ENCODE measurements around the gene TSC2.
"Not testable (repeated sequence)": the region's sequence is repeated elsewhere in the genome, so short reads cannot be mapped to it uniquely, and the experiment has no call there.

The TSC2 gene

GRCh38 chr16:2091547-2092255 is 43.9 kb downstream of the TSC2 start:
- Histone ChIP-seq H3K36me3 (ENCODE audit: control insufficient read depth, insufficient read depth, low read length) (peaks cover 40% of the 10 kb centered on the region), H3K27me3 (replicated peaks; ENCODE audit: control insufficient read depth, insufficient read depth, low read length, poor library complexity, severe bottlenecking) (no peaks in the 10 kb centered on the region), H3K4me1 (ENCODE audit: control insufficient read depth, insufficient read depth, low read length, poor library complexity, severe bottlenecking) (no peaks in the 10 kb centered on the region), H3K4me3 (ENCODE audit: insufficient read depth, low read depth, low read length, poor library complexity, severe bottlenecking) (no peak overlapping the region), H3K9me3 (ENCODE audit: control insufficient read depth, low read length) (no peaks in the 10 kb centered on the region), H3K27ac (ENCODE audit: insufficient read depth, low read length, poor library complexity, severe bottlenecking) (no peak overlapping the region)
- DNase-seq: no peak

DNA sequence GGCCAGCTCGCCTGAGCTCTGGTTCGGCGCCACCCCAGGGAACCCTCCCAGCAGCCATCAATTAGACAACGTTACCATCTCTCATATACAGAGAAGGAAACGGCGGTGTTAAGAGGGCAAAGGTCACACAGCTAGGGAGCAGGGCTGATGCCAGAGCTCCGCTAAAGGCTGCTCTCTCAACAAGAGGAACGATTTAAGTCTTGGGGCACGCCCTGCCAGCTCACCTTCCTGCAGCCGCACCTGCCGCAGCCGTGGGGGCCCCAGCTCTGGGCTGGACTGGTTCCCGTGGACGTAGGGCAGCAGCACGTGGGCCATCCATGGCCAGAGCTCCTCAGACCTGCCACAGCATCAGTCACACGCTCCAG is 44.5 kb downstream of the TSC2 start:
- H3K27me3 ChIP-seq (replicated peaks; ENCODE audit: control insufficient read depth, insufficient read depth, low read length, poor library complexity, severe bottlenecking): no peaks in the 10 kb centered on the region
- H3K4me3 ChIP-seq (ENCODE audit: insufficient read depth, low read depth, low read length, poor library complexity, severe bottlenecking): no peak overlapping the region
- H3K9me3 ChIP-seq (ENCODE audit: control insufficient read depth, low read length): no peaks in the 10 kb centered on the region
- H3K4me1 ChIP-seq (ENCODE audit: control insufficient read depth, insufficient read depth, low read length, poor library complexity, severe bottlenecking): no peaks in the 10 kb centered on the region
- peaks cover 35% of the 10 kb centered on the region for H3K36me3 ChIP-seq (ENCODE audit: control insufficient read depth, insufficient read depth, low read length)
- no peak overlapping the region for H3K27ac ChIP-seq (ENCODE audit: insufficient read depth, low read length, poor library complexity, severe bottlenecking)
- DNase-seq: no peak

DNA sequence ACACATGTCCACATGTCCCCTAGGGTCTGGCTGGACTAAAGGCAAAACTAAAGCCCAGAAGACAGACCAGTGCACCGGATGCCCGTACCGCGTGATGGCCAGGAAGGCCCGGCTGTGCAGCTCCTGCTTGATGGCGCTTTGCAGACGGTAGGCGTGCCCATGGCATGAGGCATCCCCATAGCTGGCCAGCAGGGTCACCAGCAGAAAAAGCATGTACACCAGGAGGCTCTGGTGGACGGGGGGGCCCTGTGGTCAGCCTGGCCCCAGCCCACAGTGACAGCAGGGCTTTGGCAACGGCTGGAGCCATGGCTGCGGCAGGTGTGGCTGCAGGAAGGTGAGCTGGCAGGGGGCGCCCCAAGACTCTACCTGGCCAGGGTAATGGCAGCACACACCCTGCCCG is 45.1 kb downstream of the TSC2 start:
- H3K27ac ChIP-seq (ENCODE audit: insufficient read depth, low read length, poor library complexity, severe bottlenecking): no peak overlapping the region
- no peak for DNase-seq
- no peaks in the 10 kb centered on the region for H3K9me3 ChIP-seq (ENCODE audit: control insufficient read depth, low read length)
- H3K36me3 ChIP-seq (ENCODE audit: control insufficient read depth, insufficient read depth, low read length): peaks cover 29% of the 10 kb centered on the region
- no peaks in the 10 kb centered on the region for H3K4me1 ChIP-seq (ENCODE audit: control insufficient read depth, insufficient read depth, low read length, poor library complexity, severe bottlenecking)
- H3K4me3 ChIP-seq (ENCODE audit: insufficient read depth, low read depth, low read length, poor library complexity, severe bottlenecking): no peak overlapping the region
- no peaks in the 10 kb centered on the region for H3K27me3 ChIP-seq (replicated peaks; ENCODE audit: control insufficient read depth, insufficient read depth, low read length, poor library complexity, severe bottlenecking)

- Histone ChIP-seq H3K36me3 (ENCODE audit: control insufficient read depth, insufficient read depth, low read length) (peaks cover 19% of the 10 kb centered on the region), H3K4me3 (ENCODE audit: insufficient read depth, low read depth, low read length, poor library complexity, severe bottlenecking) (no peak overlapping the region), H3K27ac (ENCODE audit: insufficient read depth, low read length, poor library complexity, severe bottlenecking) (no peak overlapping the region), H3K4me1 (ENCODE audit: control insufficient read depth, insufficient read depth, low read length, poor library complexity, severe bottlenecking) (no peaks in the 10 kb centered on the region), H3K9me3 (ENCODE audit: control insufficient read depth, low read length) (no peaks in the 10 kb centered on the region), H3K27me3 (replicated peaks; ENCODE audit: control insufficient read depth, insufficient read depth, low read length, poor library complexity, severe bottlenecking) (no peaks in the 10 kb centered on the region)
- no peak for DNase-seq
Observed at GRCh38 chr16:2093793-2094192, 46.0 kb downstream of the TSC2 start.

GRCh38 chr16:2095315-2095853 is 47.6 kb downstream of the TSC2 start:
- H3K36me3 ChIP-seq (ENCODE audit: control insufficient read depth, insufficient read depth, low read length): peaks cover 4% of the 10 kb centered on the region
- H3K27ac ChIP-seq (ENCODE audit: insufficient read depth, low read length, poor library complexity, severe bottlenecking): no peak overlapping the region
- no peaks in the 10 kb centered on the region for H3K9me3 ChIP-seq (ENCODE audit: control insufficient read depth, low read length)
- no peak for DNase-seq
- no peak overlapping the region for H3K4me3 ChIP-seq (ENCODE audit: insufficient read depth, low read depth, low read length, poor library complexity, severe bottlenecking)
- no peaks in the 10 kb centered on the region for H3K27me3 ChIP-seq (replicated peaks; ENCODE audit: control insufficient read depth, insufficient read depth, low read length, poor library complexity, severe bottlenecking)
- no peaks in the 10 kb centered on the region for H3K4me1 ChIP-seq (ENCODE audit: control insufficient read depth, insufficient read depth, low read length, poor library complexity, severe bottlenecking)

DNA sequence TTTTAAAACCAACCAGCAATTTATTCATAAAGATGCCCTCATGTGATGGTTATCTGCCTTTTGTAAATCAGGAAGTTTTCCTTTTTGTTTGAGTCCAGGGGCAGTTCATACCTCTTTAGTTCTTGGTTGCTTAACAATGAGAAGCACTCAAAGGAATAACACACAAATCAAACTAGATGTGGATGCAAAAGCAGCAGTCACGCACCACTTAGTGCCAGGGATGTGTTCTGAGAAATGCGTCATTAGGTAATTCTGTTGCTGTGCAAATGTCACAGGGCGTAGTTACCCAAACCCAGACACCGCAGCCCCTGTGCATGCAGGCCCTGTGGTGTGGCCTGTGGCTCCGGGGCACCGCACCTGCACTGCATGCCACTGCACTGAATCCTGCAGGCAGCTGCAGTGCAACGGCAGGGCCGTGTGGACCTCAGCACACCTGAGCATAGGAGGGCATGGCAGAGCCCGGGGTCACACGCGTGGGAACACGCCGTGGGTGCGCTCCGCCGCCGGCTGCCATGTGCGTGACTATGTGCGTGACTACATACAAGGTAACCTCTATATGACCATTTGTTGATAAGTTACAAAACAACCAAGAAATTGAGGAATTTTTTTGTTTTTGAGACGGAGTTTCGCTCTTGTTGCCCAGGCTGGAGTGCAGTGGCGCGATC is 48.3 kb downstream of the TSC2 start:
- no peak overlapping the region for H3K27ac ChIP-seq (ENCODE audit: insufficient read depth, low read length, poor library complexity, severe bottlenecking)

DNA sequence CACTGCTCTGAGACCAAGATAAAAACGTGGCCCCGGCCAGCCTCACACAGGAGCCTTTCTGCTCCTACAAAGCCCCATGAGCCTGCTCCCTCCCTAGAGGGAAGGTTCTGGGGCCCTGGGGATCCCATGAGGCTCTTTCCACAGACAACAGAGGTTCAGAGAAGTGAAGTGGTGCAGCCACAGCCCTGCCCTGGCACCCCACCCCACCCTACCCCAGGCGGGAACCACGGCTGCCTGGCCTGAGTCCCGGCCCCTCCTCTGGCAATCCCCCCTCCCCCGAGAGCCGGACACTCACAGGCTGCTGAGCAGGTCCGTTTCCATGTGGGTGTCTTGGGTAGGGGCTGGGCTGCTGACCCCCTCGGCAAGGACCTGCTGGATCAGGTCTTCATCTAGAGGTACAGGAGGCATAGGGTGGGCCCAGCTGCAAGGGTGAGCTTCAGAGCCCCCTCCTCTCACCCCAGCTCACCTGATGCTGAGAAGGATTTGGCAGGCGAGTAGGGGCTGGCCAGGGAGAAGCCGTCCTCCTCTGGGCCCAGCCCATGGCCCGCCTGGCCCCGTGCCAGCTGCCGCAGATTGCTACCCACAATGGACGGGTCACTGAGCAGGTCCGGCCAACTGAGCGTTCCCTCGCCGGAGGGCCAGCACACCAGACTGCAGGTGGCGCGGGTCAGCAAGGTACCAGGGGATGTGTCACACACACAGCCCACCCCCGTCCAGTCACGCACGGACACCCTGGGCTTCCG is 49.2 kb downstream of the TSC2 start:
- Histone ChIP-seq H3K27me3 (replicated peaks; ENCODE audit: control insufficient read depth, insufficient read depth, low read length, poor library complexity, severe bottlenecking) (no peaks in the 10 kb centered on the region), H3K36me3 (ENCODE audit: control insufficient read depth, insufficient read depth, low read length) (no peaks in the 10 kb centered on the region), H3K9me3 (ENCODE audit: control insufficient read depth, low read length) (no peaks in the 10 kb centered on the region), H3K4me1 (ENCODE audit: control insufficient read depth, insufficient read depth, low read length, poor library complexity, severe bottlenecking) (no peaks in the 10 kb centered on the region), H3K4me3 (ENCODE audit: insufficient read depth, low read depth, low read length, poor library complexity, severe bottlenecking) (no peak overlapping the region), H3K27ac (ENCODE audit: insufficient read depth, low read length, poor library complexity, severe bottlenecking) (no peak overlapping the region)
- DNase-seq: no peak

More for the DNA sequence above, 48.3 kb downstream of the TSC2 start:
- no peak overlapping the region for H3K4me3 ChIP-seq (ENCODE audit: insufficient read depth, low read depth, low read length, poor library complexity, severe bottlenecking)
- DNase-seq: no peak
- no peaks in the 10 kb centered on the region for H3K9me3 ChIP-seq (ENCODE audit: control insufficient read depth, low read length)
- no peaks in the 10 kb centered on the region for H3K36me3 ChIP-seq (ENCODE audit: control insufficient read depth, insufficient read depth, low read length)
- H3K4me1 ChIP-seq (ENCODE audit: control insufficient read depth, insufficient read depth, low read length, poor library complexity, severe bottlenecking): no peaks in the 10 kb centered on the region
- no peaks in the 10 kb centered on the region for H3K27me3 ChIP-seq (replicated peaks; ENCODE audit: control insufficient read depth, insufficient read depth, low read length, poor library complexity, severe bottlenecking)

- not testable (repeated sequence) for H3K27me3 ChIP-seq (replicated peaks; ENCODE audit: control insufficient read depth, insufficient read depth, low read length, poor library complexity, severe bottlenecking); H3K4me3 ChIP-seq (ENCODE audit: insufficient read depth, low read depth, low read length, poor library complexity, severe bottlenecking); H3K36me3 ChIP-seq (ENCODE audit: control insufficient read depth, insufficient read depth, low read length); DNase-seq; H3K4me1 ChIP-seq (ENCODE audit: control insufficient read depth, insufficient read depth, low read length, poor library complexity, severe bottlenecking); H3K9me3 ChIP-seq (ENCODE audit: control insufficient read depth, low read length); H3K27ac ChIP-seq (ENCODE audit: insufficient read depth, low read length, poor library complexity, severe bottlenecking)
Observed at GRCh38 chr16:2097689-2098088, 49.9 kb downstream of the TSC2 start.

GRCh38 chr16:2101581-2101980 is 53.8 kb downstream of the TSC2 start:
- not testable (repeated sequence) for DNase-seq; H3K27ac ChIP-seq (ENCODE audit: insufficient read depth, low read length, poor library complexity, severe bottlenecking); H3K4me3 ChIP-seq (ENCODE audit: insufficient read depth, low read depth, low read length, poor library complexity, severe bottlenecking); H3K4me1 ChIP-seq (ENCODE audit: control insufficient read depth, insufficient read depth, low read length, poor library complexity, severe bottlenecking); H3K27me3 ChIP-seq (replicated peaks; ENCODE audit: control insufficient read depth, insufficient read depth, low read length, poor library complexity, severe bottlenecking); H3K36me3 ChIP-seq (ENCODE audit: control insufficient read depth, insufficient read depth, low read length); H3K9me3 ChIP-seq (ENCODE audit: control insufficient read depth, low read length)

- Histone ChIP-seq H3K27me3 (replicated peaks; ENCODE audit: control insufficient read depth, insufficient read depth, low read length, poor library complexity, severe bottlenecking) (no peaks in the 10 kb centered on the region), H3K4me3 (ENCODE audit: insufficient read depth, low read depth, low read length, poor library complexity, severe bottlenecking) (no peak overlapping the region), H3K9me3 (ENCODE audit: control insufficient read depth, low read length) (no peaks in the 10 kb centered on the region), H3K36me3 (ENCODE audit: control insufficient read depth, insufficient read depth, low read length) (peaks cover 7% of the 10 kb centered on the region), H3K4me1 (ENCODE audit: control insufficient read depth, insufficient read depth, low read length, poor library complexity, severe bottlenecking) (no peaks in the 10 kb centered on the region), H3K27ac (ENCODE audit: insufficient read depth, low read length, poor library complexity, severe bottlenecking) (no peak overlapping the region)
- no peak for DNase-seq
Observed at GRCh38 chr16:2102471-2102870, 54.7 kb downstream of the TSC2 start.

Measured in effector memory CD4-positive, alpha-beta T cell (primary cell).